ENCODE measurements around the gene C11orf68. TPM values are rescaled to one million over a fixed set of nuclear protein-coding genes. Genes with fewer than 3 reads are reported as not detected.

Gene C11orf68
- total and polyA plus RNA-seq, 10 of the 15 experiments (the other 5 are each of a cell fraction or from before 2014, with no cell fraction given) = 3.0 to 25.4 (median 16.7) TPM

- peak; percentile 54 to 58 (median 54) for TF ChIP-seq CTCF (IDR thresholded peaks at IDR 0.05 in 2 of 3, conservative IDR thresholded peaks at IDR 0.05 in 1 of 3; ENCODE audit: control insufficient read depth in 2 of 3, extremely low read depth in 1 of 3, insufficient read depth in 1 of 3, low read depth in 3 of 3, low read length in 3 of 3)
- TF ChIP-seq RB1 (IDR thresholded peaks at IDR 0.05; ENCODE audit: borderline replicate concordance) = no peak
- no peak for TF ChIP-seq GABPA (IDR thresholded peaks at IDR 0.05; ENCODE audit: low read depth)
- TF ChIP-seq ZNF384 (IDR thresholded peaks at IDR 0.05; ENCODE audit: borderline replicate concordance, low read depth, low read length) = no peak
- TF ChIP-seq SMARCA5 (IDR thresholded peaks at IDR 0.05) = peak; percentile 79; the same call in 1 of the 2 replicates
- TF ChIP-seq, protein P1, sequence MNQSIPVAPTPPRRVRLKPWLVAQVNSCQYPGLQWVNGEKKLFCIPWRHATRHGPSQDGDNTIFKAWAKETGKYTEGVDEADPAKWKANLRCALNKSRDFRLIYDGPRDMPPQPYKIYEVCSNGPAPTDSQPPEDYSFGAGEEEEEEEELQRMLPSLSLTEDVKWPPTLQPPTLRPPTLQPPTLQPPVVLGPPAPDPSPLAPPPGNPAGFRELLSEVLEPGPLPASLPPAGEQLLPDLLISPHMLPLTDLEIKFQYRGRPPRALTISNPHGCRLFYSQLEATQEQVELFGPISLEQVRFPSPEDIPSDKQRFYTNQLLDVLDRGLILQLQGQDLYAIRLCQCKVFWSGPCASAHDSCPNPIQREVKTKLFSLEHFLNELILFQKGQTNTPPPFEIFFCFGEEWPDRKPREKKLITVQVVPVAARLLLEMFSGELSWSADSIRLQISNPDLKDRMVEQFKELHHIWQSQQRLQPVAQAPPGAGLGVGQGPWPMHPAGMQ (IDR thresholded peaks at IDR 0.05; ENCODE audit: borderline replicate concordance) = no peak
- no peak for TF ChIP-seq TCF3 (IDR thresholded peaks at IDR 0.05; ENCODE audit: borderline replicate concordance, insufficient read depth, low read depth, low read length)
- TF ChIP-seq ZZZ3 (IDR thresholded peaks at IDR 0.05; ENCODE audit: control insufficient read depth, insufficient read length, low read depth) = no peak
- TF ChIP-seq YY1 (IDR thresholded peaks at IDR 0.05; ENCODE audit: low read depth, low read length) = 0 out of 2 replicates have a peak, but pooled peaks have one; percentile 39
- peak; percentile 40; the same call in 1 of the 2 replicates for TF ChIP-seq POLR2A (IDR thresholded peaks at IDR 0.05; ENCODE audit: low read depth, low read length)
These were observed 27.4 kb downstream of the C11orf68 start (continued) for GRCh38 chr11:65891219-65892136.

All from GM12878 (cell line).